Left colon (tissue), 2 donors: ENCODE results near the gene PDZD8. TPM values are rescaled to one million over a fixed set of nuclear protein-coding genes. Genes with fewer than 3 reads are reported as not detected.
"Not testable (repeated sequence)": the region's sequence is repeated elsewhere in the genome, so short reads cannot be mapped to it uniquely, and the experiment has no call there.

Experiments used
- ATAC-seq: fragments of 200-7000 bp; cut with Tn5 transposase; one replicate; pipeline ENCODE4 v1.9.1; 2020; ENCODE audit warnings: mild to moderate bottlenecking, moderate library complexity
- DNase-seq, 2 donors: peaks; one replicate each; pipeline ENCODE4 v3.0.0-alpha.2; 2020
- intact Hi-C, 2 donors: fragments of 100-400 bp; cut with DNase I in 1 of 2; cut with micrococcal nuclease in 1 of 2; formaldehyde crosslinking; loops; one replicate each; pipeline versions ENCODE4 v1.11.2 to v1.14.0; 2022; cut with DNase I, micrococcal nuclease
- total RNA-seq, 2 donors: library from RNA; stranded (reverse); fragmentation: NEBNext Ultra II Directional; extraction: Animal tissue kit (Norgen Biotek cat#: 25700); gene quantifications; one replicate each; pipeline ENCODE4 v1.2.1, GENCODE V29; 2021
- donor health status: DM: no; HTN: no; CAD: no.
- donor health status: DM: yes; HTN: yes; CAD: no.

The PDZD8 gene
- total RNA-seq, 2 donors from 2014 or later: 61.3 to 78.5 TPM

- ATAC-seq: no peak
- no peak for DNase-seq
- intact Hi-C loops: loop anchor here in 1 of 2 donors (10.0 kb wide), 1 partner anchor 99 kb away; no protein-coding TSS in a partner anchor
These were observed 61.6 kb downstream of the PDZD8 start for GRCh38 chr10:117313641-117314040.

DNA sequence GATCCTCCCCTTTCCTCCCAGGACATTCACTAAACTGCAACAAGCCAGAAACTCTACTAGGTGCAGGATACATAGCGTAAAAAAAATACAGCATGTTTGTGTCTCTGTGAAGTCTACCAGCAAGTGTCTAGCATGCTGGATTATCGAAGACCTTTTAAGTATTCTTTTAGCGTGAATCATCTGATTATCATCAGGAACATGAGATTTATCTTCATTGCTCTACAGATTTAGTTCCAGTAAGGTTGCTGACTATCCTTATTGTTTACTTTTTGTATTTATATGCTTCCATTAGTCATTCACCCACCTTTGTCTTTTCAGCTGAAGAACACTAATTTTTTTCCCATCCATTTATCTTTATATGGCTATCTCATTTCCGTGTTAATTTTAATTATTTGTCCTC lies 62.8 kb downstream of the PDZD8 start:
- no peak for DNase-seq
- no peak for ATAC-seq
- intact Hi-C loops: loop anchor here in 1 of 2 donors (10.0 kb wide), 1 partner anchor 98 kb away; no protein-coding TSS in a partner anchor

GRCh38 chr10:117311261-117311660 lies 64.0 kb downstream of the PDZD8 start:
- DNase-seq: no peak
- intact Hi-C loops: loop anchor here in 1 of 2 donors (10.0 kb wide), 1 partner anchor 96 kb away; no protein-coding TSS in a partner anchor
- no peak for ATAC-seq

- DNase-seq (no peak), ATAC-seq (no peak)
- intact Hi-C loops: no loop called here
These were observed 68.6 kb downstream of the PDZD8 start for GRCh38 chr10:117306674-117307073.

- intact Hi-C loops, ATAC-seq, DNase-seq: not testable (repeated sequence)
These were observed 71.8 kb downstream of the PDZD8 start for GRCh38 chr10:117303451-117303850.

DNA sequence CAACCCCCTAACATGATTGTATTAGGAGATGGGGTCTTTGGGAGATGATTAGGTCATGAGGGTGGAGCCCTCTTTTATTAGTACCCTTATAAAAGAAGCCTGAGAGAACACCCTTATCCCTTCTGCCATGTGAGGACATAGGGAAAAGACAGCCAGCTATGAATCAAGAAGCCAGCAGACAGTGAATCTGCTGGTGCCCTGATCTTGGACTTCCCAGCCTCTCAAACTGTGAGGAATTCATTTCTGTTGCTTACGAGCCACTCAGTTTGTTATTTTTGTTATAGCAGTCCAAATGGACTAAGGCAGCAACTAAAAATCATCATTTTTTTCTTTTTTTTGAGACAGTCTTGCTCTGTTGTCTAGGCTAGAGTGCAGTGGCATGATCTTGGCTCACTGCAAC lies 74.6 kb downstream of the PDZD8 start:
- DNase-seq (no peak), ATAC-seq (no peak)
- intact Hi-C loops: no loop called here

DNA sequence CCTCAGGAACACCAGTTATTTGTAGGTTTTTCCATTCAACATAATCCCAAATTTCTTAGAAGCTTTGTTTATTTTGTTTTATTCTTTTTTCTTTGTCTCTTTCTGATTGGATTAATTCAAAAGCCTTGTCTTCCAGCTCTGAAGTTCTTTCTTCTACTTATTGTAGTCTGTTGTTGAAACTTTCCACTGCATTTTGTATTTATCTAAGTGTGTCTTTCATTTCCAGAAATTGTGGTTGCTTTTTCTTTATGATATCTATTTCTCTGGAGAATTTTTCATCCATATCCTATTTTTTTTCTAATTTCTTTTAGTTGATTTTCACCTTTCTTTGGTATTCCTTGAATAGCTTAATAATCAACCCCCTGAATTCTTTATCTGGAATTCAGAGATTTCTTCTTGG lies 75.8 kb downstream of the PDZD8 start:
- intact Hi-C loops: no loop called here
- DNase-seq: no peak
- ATAC-seq: no peak

GRCh38 chr10:117298219-117298618 lies 77.0 kb downstream of the PDZD8 start:
- intact Hi-C loops: no loop called here
- DNase-seq (no peak), ATAC-seq (no peak)

DNA sequence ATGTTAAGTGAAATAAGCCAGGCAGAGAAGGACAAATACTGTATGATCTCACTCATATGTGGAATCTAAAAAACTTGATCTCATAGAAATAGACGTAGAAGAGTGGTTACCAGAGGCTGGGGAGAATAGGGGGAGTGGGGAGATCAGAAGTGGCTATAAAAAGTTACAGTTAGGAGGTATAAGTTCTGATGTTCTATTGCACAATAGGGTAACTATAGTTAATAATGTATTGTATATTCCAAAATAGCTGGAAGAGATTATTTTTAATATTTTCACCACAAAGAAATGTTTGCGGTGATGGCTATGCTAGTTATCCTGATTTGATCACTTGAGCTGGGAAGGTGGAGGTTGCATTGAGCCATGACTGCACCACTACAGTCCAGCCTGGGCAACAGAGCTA lies 80.5 kb downstream of the PDZD8 start:
- DNase-seq: no peak
- intact Hi-C loops: no loop called here
- ATAC-seq: no peak

DNA sequence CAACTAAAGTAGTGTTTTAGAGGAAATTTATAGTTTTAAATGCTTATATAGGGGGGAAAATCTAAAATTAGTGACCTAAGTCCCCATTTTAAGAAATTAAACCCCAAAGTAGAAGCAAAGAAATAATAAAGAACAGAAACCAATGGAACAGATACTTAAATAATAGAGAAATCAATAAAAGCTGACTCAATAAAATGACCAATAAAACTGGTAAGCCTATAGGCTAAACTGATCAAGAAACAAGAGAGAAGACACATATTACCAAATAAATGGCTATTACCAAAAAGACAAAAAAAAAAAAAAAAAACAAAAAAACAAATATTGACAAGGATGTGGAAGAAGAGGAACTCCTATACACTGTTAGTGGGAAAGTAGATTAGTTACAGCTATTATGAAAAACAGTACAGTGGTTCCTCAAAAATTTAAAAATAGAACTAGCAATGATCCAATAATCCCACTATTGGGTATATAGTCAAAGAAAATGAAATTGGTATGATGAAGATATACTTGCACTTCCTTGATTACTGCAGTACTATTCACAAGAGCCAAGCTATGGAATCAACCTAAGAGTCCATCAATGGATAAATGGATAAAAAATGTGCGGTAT lies 81.1 kb downstream of the PDZD8 start:
- intact Hi-C loops: no loop called here
- no peak for ATAC-seq
- DNase-seq: no peak

DNA sequence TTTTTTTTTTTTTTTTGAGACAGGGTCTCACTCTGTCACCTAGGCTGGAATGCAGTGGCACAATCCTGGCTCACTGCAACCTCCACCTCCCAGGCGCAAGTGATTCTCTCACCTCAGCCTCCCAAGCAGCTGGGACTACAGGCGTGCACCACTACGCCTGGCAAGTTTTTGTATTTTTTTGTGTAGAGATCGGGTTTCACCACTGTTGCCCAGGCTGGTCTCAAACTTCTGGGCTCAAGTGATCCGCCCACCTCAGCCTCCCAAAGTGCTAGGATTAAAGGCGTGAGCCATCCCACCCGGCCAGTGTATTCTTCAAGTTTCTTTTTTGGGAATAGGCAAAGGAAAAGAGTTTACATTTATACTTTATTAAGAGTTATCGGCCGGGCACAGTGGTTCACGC lies 84.4 kb downstream of the PDZD8 start:
- DNase-seq, intact Hi-C loops, ATAC-seq: not testable (repeated sequence)

DNA sequence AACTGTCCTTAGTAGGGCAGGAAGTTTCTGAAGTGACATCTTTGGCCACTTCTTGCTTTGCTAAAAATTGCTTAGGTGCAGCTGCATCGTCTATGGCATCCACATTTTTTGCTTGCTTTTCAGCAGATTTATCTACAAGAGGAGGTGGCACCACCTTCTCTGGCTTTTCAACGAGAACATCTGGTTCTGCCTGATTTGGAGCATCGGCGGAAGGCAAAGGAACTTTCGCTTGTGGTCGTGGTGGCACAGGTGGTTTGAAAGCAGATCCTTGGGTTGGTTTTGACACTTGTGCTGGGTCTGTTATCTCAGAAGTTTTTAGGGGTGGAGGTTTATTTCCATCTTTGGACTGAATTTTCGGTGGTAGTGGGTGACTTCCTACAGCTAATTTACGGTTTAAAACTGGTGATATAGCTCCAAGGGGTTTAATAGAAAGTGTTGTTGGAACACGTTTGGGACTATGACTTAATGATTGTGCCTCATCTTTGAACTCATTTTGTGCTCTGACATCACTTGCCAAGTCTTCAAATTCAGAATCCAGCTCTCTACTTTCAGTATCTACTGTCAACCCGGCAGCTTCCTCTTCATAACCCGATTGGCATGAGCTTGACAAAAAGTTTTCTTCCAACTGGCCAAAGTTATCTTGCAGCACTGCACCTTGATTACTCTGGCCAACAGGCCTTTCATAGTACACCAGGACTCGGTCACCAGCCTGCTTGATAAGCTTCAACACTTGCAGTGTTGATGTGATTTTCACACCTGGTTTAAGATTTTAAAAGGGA lies 90.3 kb downstream of the PDZD8 start:
- no peak for ATAC-seq
- no peak for DNase-seq
- intact Hi-C loops: no loop called here

DNA sequence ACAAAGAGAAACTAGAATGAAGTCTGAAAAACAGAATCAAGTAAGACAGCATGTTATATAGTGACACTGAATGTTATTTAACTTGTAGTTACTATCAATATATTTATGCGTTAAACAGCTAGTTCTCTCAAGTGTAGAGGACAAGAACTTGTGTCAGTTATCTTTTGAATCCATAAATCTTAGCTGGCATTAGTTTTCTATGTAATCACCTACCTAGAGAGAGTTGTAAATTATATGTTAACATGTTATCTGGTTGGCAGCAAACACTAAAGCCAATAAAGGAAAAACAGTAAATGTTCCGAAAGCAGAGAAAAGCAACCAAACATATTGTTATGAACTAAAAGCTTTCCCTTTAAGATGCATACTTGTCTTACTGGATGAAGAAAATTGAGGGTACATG lies 97.6 kb downstream of the PDZD8 start:
- DNase-seq (no peak), ATAC-seq (no peak)
- intact Hi-C loops: no loop called here

DNA sequence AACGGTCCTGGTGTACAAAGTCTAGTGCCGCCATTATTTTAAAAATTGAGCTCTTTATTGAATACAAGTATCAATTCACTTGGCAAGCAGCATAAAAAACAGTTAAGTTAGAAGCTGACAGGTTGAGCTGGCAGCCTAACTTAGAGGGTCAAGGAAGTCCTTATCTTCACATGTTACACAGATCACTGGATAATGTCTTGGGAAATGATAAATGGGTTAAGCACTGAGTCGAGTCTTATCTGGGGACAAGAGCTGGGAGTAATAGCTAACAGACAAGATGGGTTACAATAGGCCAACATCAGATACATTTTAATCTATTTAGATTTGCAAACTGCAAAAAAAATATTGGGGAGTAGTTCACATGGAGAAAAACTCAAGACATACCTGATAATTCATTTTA lies 100.1 kb downstream of the PDZD8 start:
- ATAC-seq: no peak
- intact Hi-C loops: no loop called here

DNA sequence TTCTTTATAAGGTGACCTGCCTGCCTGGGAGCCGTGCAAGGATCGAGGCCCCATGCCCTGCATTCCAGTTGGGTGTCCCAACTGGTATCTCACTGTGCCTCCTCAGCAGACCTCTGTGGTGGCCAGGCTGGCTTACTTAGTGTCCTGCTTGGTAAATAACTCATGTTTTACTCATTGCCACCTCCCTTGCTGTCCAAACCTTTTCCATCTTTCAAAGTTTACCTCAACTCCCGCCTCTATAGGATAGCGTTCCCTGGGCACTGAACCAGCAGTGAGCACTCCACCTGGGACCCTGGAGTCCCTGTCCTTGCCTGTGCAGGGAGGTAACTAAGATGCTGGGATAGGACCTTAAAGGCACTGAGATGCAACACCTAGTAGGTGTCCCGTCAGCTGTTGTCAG lies 100.7 kb downstream of the PDZD8 start:
- peak; percentile 15 for ATAC-seq
- no peak for DNase-seq
- intact Hi-C loops: no loop called here

More for the DNA sequence above, 100.1 kb downstream of the PDZD8 start:
- DNase-seq: no peak

- intact Hi-C loops: no loop called here
- ATAC-seq (no peak), DNase-seq (no peak)
These were observed 101.3 kb downstream of the PDZD8 start for GRCh38 chr10:117273980-117274379.

GRCh38 chr10:117272195-117273076 lies 102.8 kb downstream of the PDZD8 start:
- intact Hi-C loops: no loop called here
- no peak for DNase-seq
- ATAC-seq: no peak

DNA sequence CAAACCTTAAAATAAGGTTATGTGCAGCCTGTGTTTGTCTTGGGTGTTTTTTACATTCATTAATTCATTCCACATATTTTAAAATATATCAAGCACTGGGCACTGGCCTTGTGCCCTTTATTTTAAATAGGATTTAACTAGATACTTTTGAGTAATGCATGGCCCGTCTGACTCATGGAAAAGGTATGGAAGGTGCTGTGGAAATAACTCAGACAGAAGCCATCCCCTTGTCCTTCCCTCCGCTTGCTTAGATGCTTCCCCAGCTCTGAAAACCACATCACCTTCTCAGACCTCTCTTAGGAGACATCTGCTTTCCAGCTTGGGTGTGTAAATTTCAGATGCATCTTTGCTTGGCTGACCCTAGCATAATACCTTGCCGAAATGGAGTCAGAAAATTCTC lies 103.8 kb downstream of the PDZD8 start:
- intact Hi-C loops: no loop called here
- DNase-seq: no peak
- ATAC-seq: no peak

DNA sequence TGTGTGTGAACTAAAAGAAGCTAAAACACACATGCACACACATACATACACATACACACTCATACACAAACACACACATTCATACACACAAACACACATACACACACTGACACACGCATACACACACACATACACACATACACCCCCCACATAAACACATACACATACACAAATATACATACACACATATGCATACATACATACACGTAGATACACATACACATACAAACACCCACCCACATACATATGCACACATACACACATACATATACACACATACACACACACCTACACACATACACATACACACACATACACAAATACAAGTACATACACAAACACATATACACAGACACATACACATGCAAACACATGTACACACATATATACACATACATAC lies 106.3 kb downstream of the PDZD8 start:
- ATAC-seq (no peak), DNase-seq (no peak)
- intact Hi-C loops: no loop called here

DNA sequence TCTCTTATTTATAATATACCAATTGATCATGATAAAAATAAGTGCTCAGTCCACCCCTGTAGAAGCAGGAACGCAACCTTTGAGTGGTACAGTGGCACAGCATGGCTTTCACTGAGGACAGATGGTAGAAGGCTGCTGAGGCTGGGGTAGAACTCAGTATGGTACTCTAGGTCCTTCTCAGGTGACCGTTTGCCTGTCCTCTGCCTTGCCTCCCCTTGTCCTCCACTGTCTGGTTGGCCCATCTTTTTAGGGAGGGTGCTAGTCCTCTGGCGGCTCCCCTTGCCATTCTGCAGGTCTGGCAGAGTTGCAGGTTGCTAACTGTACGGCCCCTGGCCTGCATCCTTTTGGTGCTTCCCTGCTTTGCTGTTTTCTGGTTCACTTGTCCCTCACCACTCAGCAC lies 107.0 kb downstream of the PDZD8 start:
- intact Hi-C loops: no loop called here
- DNase-seq: no peak
- no peak for ATAC-seq
